Measurements from ENCODE around the gene FAM8A1. TPM values are rescaled to one million over a fixed set of nuclear protein-coding genes. Genes with fewer than 3 reads are reported as not detected.

FAM8A1 gene
- total and polyA plus RNA-seq, 9 of the 15 experiments (the other 6 are each of a cell fraction or from before 2014, with no cell fraction given), result 4.9 to 23.6 (median 14.2) TPM

- H3K27me3 ChIP-seq (ENCODE audit: control insufficient read depth in 2 of 2, insufficient read depth in 2 of 2, low read length in 2 of 2), result no peaks in the 10 kb centered on the region
- no peak overlapping the region for H3K9ac ChIP-seq (ENCODE audit: insufficient read depth in 1 of 2, low read depth in 2 of 2, low read length in 2 of 2)
- CTCF ChIA-PET (ENCODE audit: low intra/inter-chr PET ratio), result interaction anchor here (0.6 to 0.7 kb wide), 2 partner anchors 478 to 564 kb away, joined by 3 read pairs; no protein-coding TSS in a partner anchor
- H3K9me3 ChIP-seq (replicated peaks; ENCODE audit: control insufficient read depth, insufficient read depth, low read depth, low read length), result no peaks in the 10 kb centered on the region
- no peaks in the 10 kb centered on the region for H3K9me1 ChIP-seq (ENCODE audit: control insufficient read depth, insufficient read depth, low read length)
- H3K4me2 ChIP-seq (ENCODE audit: insufficient read depth, low read length), result no peak overlapping the region
- FAIRE-seq (no peak), ATAC-seq (no peak), DNase-seq (ENCODE audit: extremely low read depth in 1 of 4, low spot score in 3 of 4) (no peak)
- in situ Hi-C loops (cut with MboI), result loop anchor here (5.0 kb wide), 2 partner anchors 434 to 901 kb away; no protein-coding TSS in a partner anchor
- POLR2A ChIA-PET, result interaction anchor here (0.7 kb wide), 1 partner anchor 236 kb away, joined by 3 read pairs; no protein-coding TSS in a partner anchor
- H3K36me3 ChIP-seq (ENCODE audit: control insufficient read depth, insufficient read depth, low read length), result no peaks in the 10 kb centered on the region
- intact Hi-C loops (cut with micrococcal nuclease), result no loop called here
- no peak for TF ChIP-seq IRF1 (CRISPR knock-in tag; IDR thresholded peaks at IDR 0.05; ENCODE audit: borderline replicate concordance)
- TF ChIP-seq HMG20A (CRISPR knock-in tag; conservative IDR thresholded peaks at IDR 0.05), result no peak
- no peak for TF ChIP-seq DEAF1 (CRISPR knock-in tag; IDR thresholded peaks at IDR 0.05)
- TF ChIP-seq ZNF174 (CRISPR knock-in tag; IDR thresholded peaks at IDR 0.05), result no peak
- TF ChIP-seq NFYB (IDR thresholded peaks at IDR 0.05; ENCODE audit: extremely low read depth, insufficient read length), result no peak
- H3K79me2 ChIP-seq (ENCODE audit: control insufficient read depth, insufficient read depth, low read length), result no peaks in the 10 kb centered on the region
- H2AFZ ChIP-seq (ENCODE audit: low read depth, low read length), result no peak overlapping the region
- H3K4me3 ChIP-seq, result no peak overlapping the region
- H4K20me1 ChIP-seq (replicated peaks; ENCODE audit: control insufficient read depth, insufficient read depth, low read length), result no peaks in the 10 kb centered on the region
- no peak overlapping the region for H3K27ac ChIP-seq (ENCODE audit: extremely low read depth, low read depth, low read length)
- 32% methylated on average over 1 of the region's 1 CpG for WGBS (ENCODE audit: insufficient coverage, low coverage, missing lambda C conversion rate)
- BruUV-seq (replicated peaks), result no TSS peak
- no peaks in the 10 kb centered on the region for H3K4me1 ChIP-seq (replicated peaks in 1 of 2; ENCODE audit: control insufficient read depth in 2 of 2, insufficient read depth in 2 of 2, low read length in 2 of 2)
Measured at GRCh38 chr6:17591287-17591686, 8.8 kb upstream of the FAM8A1 start.

All from K562 (cell line).